Small intestine (tissue), 7 donors: Measurements from ENCODE around the gene CDC7. TPM values are rescaled to one million over a fixed set of nuclear protein-coding genes. Genes with fewer than 3 reads are reported as not detected.

ENCODE experiments used
- DNase-seq, 2 donors: peaks; one replicate each; pipeline versions ENCODE4 v3.0.0 to v3.0.0-alpha.2; 2013
- FAIRE-seq: peaks from 2 replicates; lab custom pipeline; 2012; peaks lifted over from hg19 to GRCh38; lab: Jason Lieb, UNC
- H3K27ac ChIP-seq, 3 donors: one replicate each; pipeline ENCODE4 v1.5.1; 2013; ENCODE audit warnings: low read length in 2 of 3, mild to moderate bottlenecking in 2 of 3, control low read depth in 1 of 3, inconsistent platforms in 1 of 3, low read depth in 1 of 3, moderate library complexity in 1 of 3
- H3K27me3 ChIP-seq, 3 donors: one replicate each; pipeline ENCODE4 v1.6.1; 2013; ENCODE audit warnings: low read length in 3 of 3, inconsistent platforms in 1 of 3; ENCODE audit not compliant: control insufficient read depth in 3 of 3, insufficient read depth in 3 of 3
- H3K36me3 ChIP-seq, 3 donors: one replicate each; pipeline ENCODE4 v1.6.1; 2013; ENCODE audit warnings: low read length in 3 of 3, inconsistent platforms in 1 of 3, low read depth in 1 of 3, mild to moderate bottlenecking in 1 of 3, moderate library complexity in 1 of 3; ENCODE audit not compliant: control insufficient read depth in 3 of 3, insufficient read depth in 2 of 3
- H3K4me1 ChIP-seq, 3 donors: one replicate each; pipeline ENCODE4 v1.6.1; 2013; ENCODE audit warnings: low read length in 2 of 3, inconsistent platforms in 1 of 3, low read depth in 1 of 3, mild to moderate bottlenecking in 1 of 3, moderate library complexity in 1 of 3; ENCODE audit not compliant: control insufficient read depth in 3 of 3, insufficient read depth in 2 of 3
- H3K4me3 ChIP-seq, 3 donors: one replicate each; pipeline ENCODE4 v1.5.1; 2013; ENCODE audit warnings: low read length in 3 of 3, control low read depth in 1 of 3, inconsistent platforms in 1 of 3, low read depth in 1 of 3, mild to moderate bottlenecking in 1 of 3, moderate library complexity in 1 of 3
- H3K9me3 ChIP-seq, 2 donors: one replicate each; pipeline ENCODE4 v1.6.1; 2013; ENCODE audit warnings: low read depth in 1 of 2, low read length in 1 of 2; ENCODE audit not compliant: control insufficient read depth in 2 of 2, insufficient read depth in 1 of 2
- whole genome bisulfite sequencing, 3 donors: extraction: QIAGEN DNeasy Blood & Tissue Kit; methylation state at CpG; one replicate each; pipeline ENCODE4 v1.1.7; 2013; 5-methylcytosine and 5-hydroxymethylcytosine counted together
- polyA plus RNA-seq, 4 donors: library from polyadenylated mRNA; stranded (reverse) in 3 of 4; unstranded in 1 of 4; fragments of 200-250 nt in 3 of 4; fragments of 120-200 nt in 1 of 4; gene quantifications; one replicate each; pipeline versions ENCODE4 v1.2.1 to v1.2.3, GENCODE V29; 2013
- donor health status: healthy with polysubstance abuse.
- donor health status: control.
- donor health status: control.
- donor health status: Bipolar disorder and iron deficiency.
- donor health status: healthy.

The CDC7 gene
- polyA plus RNA-seq, 4 donors = 0.27 to 9.4 (median 3.5) TPM

- no peaks in the 10 kb centered on the region for H3K9me3 ChIP-seq
- H3K36me3 ChIP-seq = no peaks in the 10 kb centered on the region
- DNase-seq (peak in 1 of 2 donors; percentile 39), FAIRE-seq (no peak)
- peaks cover 0 to 8% (median 0%) of the 10 kb centered on the region in 3 donors for H3K4me1 ChIP-seq
- H3K27ac ChIP-seq = peak overlapping the region in 2 of 3 donors; percentile 37 to 87
- H3K4me3 ChIP-seq = no peak overlapping the region
- H3K27me3 ChIP-seq = no peaks in the 10 kb centered on the region
- WGBS, 3 donors = 68 to 80% (median 74%) methylated on average over 7 of the region's 7 CpGs
These were observed 55.3 kb downstream of the CDC7 start for GRCh38 chr1:91555821-91556531.

DNA sequence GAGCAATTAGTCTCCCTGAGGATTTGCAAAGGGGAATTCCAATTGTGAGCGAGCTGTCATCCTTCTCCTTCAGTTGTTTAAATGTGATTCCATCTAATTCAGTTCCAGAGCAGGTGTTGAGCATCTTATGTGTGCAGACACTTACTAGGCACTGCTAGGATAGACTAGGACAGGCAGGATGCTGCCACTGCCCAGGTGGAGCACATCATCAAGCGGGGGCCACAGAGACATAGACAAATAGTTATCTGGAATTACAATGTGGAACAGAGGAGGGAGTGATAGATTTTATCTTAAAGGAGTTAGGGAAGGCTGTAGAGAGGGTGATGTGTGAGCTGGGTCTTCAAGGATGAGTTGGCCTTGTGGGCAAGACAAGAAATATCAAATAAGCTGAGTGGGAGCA is 55.9 kb downstream of the CDC7 start:
- DNase-seq (no peak), FAIRE-seq (no peak)
- Histone ChIP-seq H3K4me3 (no peak overlapping the region), H3K27ac (peak overlapping the region in 1 of 3 donors; percentile 38), H3K27me3 (no peaks in the 10 kb centered on the region), H3K36me3 (no peaks in the 10 kb centered on the region), H3K4me1 (peaks cover 0 to 8% (median 0%) of the 10 kb centered on the region in 3 donors), H3K9me3 (no peaks in the 10 kb centered on the region)
- 89 to 92% (median 91%) methylated on average over 2 of the region's 2 CpGs for WGBS, 3 donors

- FAIRE-seq (no peak), DNase-seq (no peak)
- Histone ChIP-seq H3K4me1 (peaks cover 0 to 8% (median 0%) of the 10 kb centered on the region in 3 donors), H3K27ac (peak overlapping the region in 1 of 3 donors; percentile 38), H3K4me3 (no peak overlapping the region), H3K36me3 (no peaks in the 10 kb centered on the region), H3K9me3 (no peaks in the 10 kb centered on the region), H3K27me3 (no peaks in the 10 kb centered on the region)
- 78 to 81% (median 78%) methylated on average over 5 of the region's 5 CpGs for WGBS, 3 donors
These were observed 56.5 kb downstream of the CDC7 start for GRCh38 chr1:91557039-91557690.

DNA sequence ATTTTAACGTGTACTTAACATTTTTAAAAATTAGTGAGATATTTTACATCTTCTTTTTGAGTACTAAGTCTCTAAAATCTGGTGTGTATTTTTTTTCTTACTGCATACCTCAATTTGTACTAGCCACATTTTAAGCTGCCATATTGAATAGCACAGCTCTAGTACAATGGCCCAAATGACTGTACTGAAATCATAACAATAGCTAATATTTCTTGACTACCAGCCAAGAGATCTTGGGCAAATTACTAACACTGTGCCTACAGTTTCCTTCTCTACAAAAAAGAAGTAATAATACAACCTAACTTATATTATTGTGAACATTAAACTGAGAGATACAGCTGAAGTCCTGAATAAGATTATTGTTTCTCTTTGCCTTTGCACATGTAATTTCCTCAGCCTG is 57.2 kb downstream of the CDC7 start:
- WGBS, 3 donors = 18 to 94% (median 49%) methylated on average over 1 of the region's 1 CpG
- DNase-seq (no peak), FAIRE-seq (no peak)
- Histone ChIP-seq H3K4me1 (peaks cover 0 to 5% (median 0%) of the 10 kb centered on the region in 3 donors), H3K27me3 (no peaks in the 10 kb centered on the region), H3K4me3 (no peak overlapping the region), H3K27ac (no peak overlapping the region), H3K36me3 (no peaks in the 10 kb centered on the region), H3K9me3 (no peaks in the 10 kb centered on the region)

- no peak overlapping the region for H3K27ac ChIP-seq
- H3K4me3 ChIP-seq = no peak overlapping the region
- H3K36me3 ChIP-seq = no peaks in the 10 kb centered on the region
- FAIRE-seq (no peak), DNase-seq (no peak)
- no peaks in the 10 kb centered on the region for H3K9me3 ChIP-seq
- WGBS, 3 donors = 83 to 84% (median 84%) methylated on average over 8 of the region's 8 CpGs
- H3K27me3 ChIP-seq = no peaks in the 10 kb centered on the region
- H3K4me1 ChIP-seq = peaks cover 0 to 5% (median 0%) of the 10 kb centered on the region in 3 donors
These were observed 58.5 kb downstream of the CDC7 start for GRCh38 chr1:91559046-91559750.

- Histone ChIP-seq H3K36me3 (no peaks in the 10 kb centered on the region), H3K27ac (no peak overlapping the region), H3K9me3 (no peaks in the 10 kb centered on the region), H3K27me3 (no peaks in the 10 kb centered on the region), H3K4me3 (no peak overlapping the region), H3K4me1 (peaks cover 0 to 5% (median 0%) of the 10 kb centered on the region in 3 donors)
- 71 to 83% (median 75%) methylated on average over 4 of the region's 4 CpGs for WGBS, 3 donors
- no peak for DNase-seq
- FAIRE-seq = no peak
These were observed 59.4 kb downstream of the CDC7 start for GRCh38 chr1:91559838-91560565.

GRCh38 chr1:91564888-91565701 is 64.4 kb downstream of the CDC7 start:
- peak overlapping the region in 1 of 3 donors; percentile 14 for H3K27ac ChIP-seq
- WGBS, 3 donors = 65 to 89% (median 85%) methylated on average over 6 of the region's 6 CpGs

More at GRCh38 chr1:91564888-91565701, 64.4 kb downstream of the CDC7 start:
- no peaks in the 10 kb centered on the region for H3K27me3 ChIP-seq
- FAIRE-seq = no peak
- H3K36me3 ChIP-seq = no peaks in the 10 kb centered on the region
- DNase-seq = no peak
- H3K9me3 ChIP-seq = no peaks in the 10 kb centered on the region
- H3K4me1 ChIP-seq = no peaks in the 10 kb centered on the region
- H3K4me3 ChIP-seq = no peak overlapping the region
